Frontal cortex (tissue), 4 donors: ENCODE measurements around the gene DDX28. TPM values are rescaled to one million over a fixed set of nuclear protein-coding genes. Genes with fewer than 3 reads are reported as not detected.
A peak's percentile ranks its signal among the peaks of the same experiment; 100 is the strongest.
"Not testable (repeated sequence)": the region's sequence is repeated elsewhere in the genome, so short reads cannot be mapped to it uniquely, and the experiment has no call there.

ENCODE experiments used
- DNase-seq, 2 donors: peaks; one replicate each; pipeline ENCODE4 v3.0.0; 2012; ENCODE audit warnings: low spot score in 2 of 2
- FAIRE-seq: peaks from 2 replicates; lab custom pipeline; 2012; peaks lifted over from hg19 to GRCh38; lab: Jason Lieb, UNC
- total RNA-seq: library from RNA; depleted of rRNA; stranded (reverse); fragments of >200 nt; gene quantifications from one replicate; pipeline ENCODE4 v1.2.3, GENCODE V29; 2014
- donor health status: control.
- donor health status: control.
- donor health status: control.

The DDX28 gene
- total RNA-seq, 1 donor from 2014 or later, result 13.5 TPM

GRCh38 chr16:68040506-68041288 is 17.7 kb upstream of the DDX28 start:
- FAIRE-seq (no peak), DNase-seq (peak; percentile 28 to 67)

- no peak for DNase-seq
- no peak for FAIRE-seq
These were observed 15.0 kb upstream of the DDX28 start for GRCh38 chr16:68037841-68038597.

GRCh38 chr16:68035227-68035626 is 12.2 kb upstream of the DDX28 start:
- no peak for FAIRE-seq

GRCh38 chr16:68033101-68033500 is 10.1 kb upstream of the DDX28 start:
- FAIRE-seq (no peak), DNase-seq (no peak)

More at GRCh38 chr16:68035227-68035626, 12.2 kb upstream of the DDX28 start:
- DNase-seq, result no peak

GRCh38 chr16:68031951-68032350 is 8.9 kb upstream of the DDX28 start:
- DNase-seq (no peak), FAIRE-seq (no peak)

- not testable (repeated sequence) for DNase-seq, FAIRE-seq
These were observed 7.1 kb upstream of the DDX28 start for GRCh38 chr16:68030108-68030507.

- no peak for FAIRE-seq
These were observed 6.0 kb upstream of the DDX28 start for GRCh38 chr16:68028996-68029395.

GRCh38 chr16:68022278-68022727 is 729 bp downstream of the DDX28 start:
- DNase-seq, result no peak

More at GRCh38 chr16:68028996-68029395, 6.0 kb upstream of the DDX28 start:
- no peak for DNase-seq

GRCh38 chr16:68021490-68021889 is 1.5 kb downstream of the DDX28 start:
- FAIRE-seq (no peak), DNase-seq (no peak)

More at GRCh38 chr16:68022278-68022727, 729 bp downstream of the DDX28 start:
- no peak for FAIRE-seq

GRCh38 chr16:68019167-68019680 is 3.8 kb downstream of the DDX28 start:
- FAIRE-seq (no peak), DNase-seq (no peak)

- no peak for DNase-seq
- no peak for FAIRE-seq
These were observed 7.4 kb downstream of the DDX28 start, which contains the start of gene DPEP2NB for GRCh38 chr16:68015681-68016080. Gene DPEP2NB, minus strand, starts transcription at chr16:68015911. Its CDS starts 141 bp downstream, at chr16:68015770.

GRCh38 chr16:68013440-68013839 is 9.6 kb downstream of the DDX28 start:
- no peak for DNase-seq
- FAIRE-seq, result no peak

- not testable (repeated sequence) for DNase-seq, FAIRE-seq
These were observed 13.2 kb downstream of the DDX28 start for GRCh38 chr16:68009872-68010271.

GRCh38 chr16:68009157-68009735 is 13.8 kb downstream of the DDX28 start:
- no peak for FAIRE-seq
- no peak for DNase-seq

- FAIRE-seq, result no peak
- DNase-seq, result no peak
These were observed 17.2 kb downstream of the DDX28 start for GRCh38 chr16:68005786-68006286.

GRCh38 chr16:68005211-68005610 is 17.8 kb downstream of the DDX28 start:
- DNase-seq, result no peak
- no peak for FAIRE-seq

- DNase-seq (no peak), FAIRE-seq (no peak)
These were observed 20.0 kb downstream of the DDX28 start for GRCh38 chr16:68003031-68003430.

GRCh38 chr16:68000450-68000849 is 22.6 kb downstream of the DDX28 start:
- DNase-seq (no peak), FAIRE-seq (no peak)

GRCh38 chr16:67999985-68000384 is 23.0 kb downstream of the DDX28 start:
- no peak for DNase-seq
- no peak for FAIRE-seq
